ENCODE measurements around the gene MSANTD7. TPM values are rescaled to one million over a fixed set of nuclear protein-coding genes. Genes with fewer than 3 reads are reported as not detected.
"Not testable (repeated sequence)": the region's sequence is repeated elsewhere in the genome, so short reads cannot be mapped to it uniquely, and the experiment has no call there.

The MSANTD7 gene
- total and polyA plus RNA-seq, 4 donors: 2.6 to 8.2 (median 5.6) TPM

DNA sequence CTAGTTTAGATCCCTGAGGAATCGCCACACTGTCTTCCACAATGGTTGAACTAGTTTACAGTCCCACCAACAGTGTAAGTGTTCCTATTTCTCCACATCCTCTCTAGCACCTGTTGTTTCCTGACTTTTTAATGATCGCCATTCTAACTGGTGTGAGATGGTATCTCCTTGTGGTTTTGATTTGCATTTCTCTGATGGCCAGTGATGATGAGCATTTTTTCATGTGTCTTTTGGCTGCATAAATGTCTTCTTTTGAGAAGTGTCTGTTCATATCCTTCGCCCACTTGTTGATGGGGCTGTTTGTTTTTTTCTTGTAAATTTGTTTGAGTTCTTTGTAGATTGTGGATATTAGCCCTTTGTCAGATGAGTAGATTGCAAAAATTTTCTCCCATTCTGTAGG is 26.8 kb downstream of the MSANTD7 start:
- ATAC-seq (ENCODE audit: low FRiP score); H3K4me1 ChIP-seq (ENCODE audit: control insufficient read depth in 1 of 2, insufficient read depth in 2 of 2, low read length in 2 of 2); H3K4me3 ChIP-seq (ENCODE audit: low read length in 2 of 2); H3K27ac ChIP-seq (ENCODE audit: low read depth in 1 of 2, low read length in 2 of 2); DNase-seq; H3K27me3 ChIP-seq (ENCODE audit: control insufficient read depth in 1 of 2, insufficient read depth in 2 of 2, low read length in 1 of 2); intact Hi-C loops (cut with DNase I); H3K36me3 ChIP-seq (ENCODE audit: control insufficient read depth in 1 of 2, insufficient read depth in 2 of 2, low read length in 1 of 2); H3K9me3 ChIP-seq (ENCODE audit: control insufficient read depth, low read length): not testable (repeated sequence)
- WGBS, 2 donors: 100% methylated on average over 3 of the region's 3 CpGs

DNA sequence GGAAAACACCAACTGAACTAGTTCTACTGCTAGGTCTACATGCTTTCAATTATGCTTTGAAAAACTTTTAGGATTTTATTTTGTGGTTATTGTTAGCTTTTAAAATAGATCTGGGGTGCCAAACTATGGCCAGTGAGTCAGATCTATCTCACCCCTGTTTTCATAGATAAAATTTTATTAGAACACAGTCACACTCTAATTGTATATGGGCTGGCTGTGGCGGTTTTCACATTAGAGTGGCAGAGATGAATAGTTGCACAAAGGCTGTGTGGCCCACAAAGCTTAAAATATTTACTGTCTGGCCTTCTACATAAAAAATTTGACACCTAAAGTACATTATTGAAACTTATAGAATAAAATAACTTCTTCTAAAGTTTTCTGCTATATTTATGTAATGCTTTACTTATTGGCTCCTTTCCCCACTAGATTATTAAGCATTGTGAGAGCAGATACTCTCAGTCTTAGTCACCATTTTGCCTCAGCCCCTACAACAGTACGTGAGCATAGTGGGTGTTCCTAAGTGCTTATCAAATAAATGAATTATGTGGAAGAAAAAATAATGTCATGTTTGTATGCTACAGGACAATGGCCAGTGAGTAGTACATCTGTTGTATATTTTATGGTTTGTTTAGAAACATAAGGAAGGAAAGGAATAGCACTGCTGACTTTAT is 35.1 kb downstream of the MSANTD7 start:
- H3K4me1 ChIP-seq (ENCODE audit: control insufficient read depth in 1 of 2, insufficient read depth in 2 of 2, low read length in 2 of 2): no peaks in the 10 kb centered on the region
- no peaks in the 10 kb centered on the region for H3K9me3 ChIP-seq (ENCODE audit: control insufficient read depth, low read length)
- peaks cover 0 to 2% of the 10 kb centered on the region in 2 donors for H3K36me3 ChIP-seq (ENCODE audit: control insufficient read depth in 1 of 2, insufficient read depth in 2 of 2, low read length in 1 of 2)
- no peaks in the 10 kb centered on the region for H3K27me3 ChIP-seq (ENCODE audit: control insufficient read depth in 1 of 2, insufficient read depth in 2 of 2, low read length in 1 of 2)
- DNase-seq (no peak), ATAC-seq (ENCODE audit: low FRiP score) (no peak)
- WGBS, 2 donors: 59 to 62% methylated on average over 2 of the region's 2 CpGs
- H3K27ac ChIP-seq (ENCODE audit: low read depth in 1 of 2, low read length in 2 of 2): no peak overlapping the region
- intact Hi-C loops (cut with DNase I): loop anchor here in 1 of 2 donors (10.0 kb wide), 1 partner anchor 222 kb away; the partner anchor contains the start of gene RPP38
- no peak overlapping the region for H3K4me3 ChIP-seq (ENCODE audit: low read length in 2 of 2)

DNA sequence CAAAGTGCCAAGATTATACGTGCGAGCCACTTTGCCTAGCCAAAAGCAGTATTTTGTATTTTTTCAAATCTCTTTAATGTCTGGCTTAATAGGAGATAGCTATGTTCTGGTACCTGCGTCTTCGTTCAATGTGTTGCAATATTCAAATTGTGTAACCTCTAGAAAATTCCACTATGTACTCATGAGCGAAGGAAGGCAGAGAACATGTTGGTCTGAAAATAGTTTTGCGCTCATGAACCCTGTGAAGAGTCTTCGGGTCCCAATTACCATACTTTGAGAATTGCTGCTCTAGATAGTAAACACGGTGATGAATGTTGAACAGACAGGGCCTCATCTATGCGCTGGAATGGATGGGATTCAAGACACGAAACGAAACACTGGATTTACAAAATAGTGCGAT is 37.8 kb downstream of the MSANTD7 start:
- 93 to 94% methylated on average over 12 of the region's 12 CpGs for WGBS, 2 donors
- intact Hi-C loops (cut with DNase I): loop anchor here in 1 of 2 donors (10.0 kb wide), 1 partner anchor 219 kb away; the partner anchor contains the start of gene RPP38
- H3K4me1 ChIP-seq (ENCODE audit: control insufficient read depth in 1 of 2, insufficient read depth in 2 of 2, low read length in 2 of 2): no peaks in the 10 kb centered on the region

DNA sequence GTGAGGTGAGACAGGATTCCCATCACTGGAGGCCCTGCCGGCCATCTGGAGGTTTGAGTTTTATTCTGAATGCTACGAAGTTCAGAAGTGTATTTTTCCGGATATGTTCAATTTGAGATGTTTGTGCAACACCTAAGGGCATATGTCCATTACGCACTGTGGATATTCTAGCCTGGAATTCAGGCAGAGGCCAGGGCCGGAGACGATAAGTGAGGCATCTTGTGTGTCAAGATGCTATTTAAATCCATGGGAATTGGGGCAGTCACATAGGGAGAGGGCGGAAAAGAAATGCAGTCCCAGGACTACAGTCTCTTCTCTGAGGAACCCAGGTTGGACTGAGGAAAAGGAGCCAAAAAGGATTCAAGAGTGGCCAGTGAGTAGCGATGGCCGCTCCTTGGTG is 38.7 kb downstream of the MSANTD7 start:
- intact Hi-C loops (cut with DNase I): loop anchor here in 1 of 2 donors (10.0 kb wide), 1 partner anchor 218 kb away; the partner anchor contains the start of gene RPP38
- no peak for ATAC-seq (ENCODE audit: low FRiP score)
- Histone ChIP-seq H3K4me3 (ENCODE audit: low read length in 2 of 2) (no peak overlapping the region), H3K36me3 (ENCODE audit: control insufficient read depth in 1 of 2, insufficient read depth in 2 of 2, low read length in 1 of 2) (no peaks in the 10 kb centered on the region), H3K27me3 (ENCODE audit: control insufficient read depth in 1 of 2, insufficient read depth in 2 of 2, low read length in 1 of 2) (no peaks in the 10 kb centered on the region), H3K27ac (ENCODE audit: low read depth in 1 of 2, low read length in 2 of 2) (no peak overlapping the region), H3K9me3 (ENCODE audit: control insufficient read depth, low read length) (no peaks in the 10 kb centered on the region), H3K4me1 (ENCODE audit: control insufficient read depth in 1 of 2, insufficient read depth in 2 of 2, low read length in 2 of 2) (no peaks in the 10 kb centered on the region)
- no peak for DNase-seq
- WGBS, 2 donors: 89 to 92% methylated on average over 9 of the region's 9 CpGs

More for the DNA sequence above, 37.8 kb downstream of the MSANTD7 start:
- H3K9me3 ChIP-seq (ENCODE audit: control insufficient read depth, low read length): no peaks in the 10 kb centered on the region
- no peaks in the 10 kb centered on the region for H3K27me3 ChIP-seq (ENCODE audit: control insufficient read depth in 1 of 2, insufficient read depth in 2 of 2, low read length in 1 of 2)
- DNase-seq (no peak), ATAC-seq (ENCODE audit: low FRiP score) (no peak)
- H3K4me3 ChIP-seq (ENCODE audit: low read length in 2 of 2): no peak overlapping the region
- H3K27ac ChIP-seq (ENCODE audit: low read depth in 1 of 2, low read length in 2 of 2): no peak overlapping the region
- no peaks in the 10 kb centered on the region for H3K36me3 ChIP-seq (ENCODE audit: control insufficient read depth in 1 of 2, insufficient read depth in 2 of 2, low read length in 1 of 2)

DNA sequence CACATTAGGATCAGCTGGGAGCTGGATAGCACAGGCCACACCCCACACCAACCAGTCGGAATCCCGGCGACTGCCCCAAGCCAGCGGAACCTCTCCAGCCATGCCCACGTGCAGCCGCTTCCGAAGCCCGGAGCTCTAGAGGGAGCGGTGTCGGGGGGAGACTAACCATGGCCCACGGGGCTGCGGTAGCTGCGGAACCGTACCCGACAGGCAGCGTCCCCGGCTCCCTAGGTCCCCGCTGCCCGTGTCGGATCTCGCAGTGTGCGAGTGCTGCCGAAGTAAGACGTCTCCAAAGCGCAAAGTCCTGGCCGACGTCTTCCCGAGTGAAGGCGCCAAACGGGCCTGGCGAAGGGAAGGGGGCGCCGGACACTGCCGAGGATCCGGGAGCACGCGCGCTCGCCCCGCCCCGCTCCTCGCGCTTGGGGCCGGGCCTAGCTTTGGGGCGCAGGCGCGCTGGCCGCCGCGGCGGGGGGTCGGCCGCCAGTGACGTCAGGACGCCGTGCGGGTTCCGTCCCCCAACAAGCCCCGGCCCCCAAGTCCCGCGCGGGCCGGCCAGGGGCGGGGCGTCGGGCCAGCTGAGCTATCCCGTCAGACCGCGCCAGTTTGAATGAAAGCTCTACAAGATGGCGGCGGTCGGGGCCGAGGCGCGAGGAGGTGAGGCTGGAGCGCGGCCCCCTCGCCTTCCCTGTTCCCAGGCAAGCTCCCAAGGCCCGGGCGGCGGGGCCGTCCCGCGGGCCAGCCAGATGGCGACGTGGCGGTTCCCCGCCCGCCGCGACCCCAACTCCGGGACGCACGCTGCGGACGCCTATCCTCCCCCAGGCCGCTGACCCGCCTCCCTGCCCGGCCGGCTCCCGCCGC is 40.4 kb downstream of the MSANTD7 start, which contains the start of gene SUV39H2:
TSS of gene SUV39H2 (plus strand) at position 601 of the 858 bp plus-strand sequence. CDS start at position 624, 23 bp downstream.
- H3K4me1 ChIP-seq (ENCODE audit: control insufficient read depth in 1 of 2, insufficient read depth in 2 of 2, low read length in 2 of 2): no peaks in the 10 kb centered on the region
- H3K36me3 ChIP-seq (ENCODE audit: control insufficient read depth in 1 of 2, insufficient read depth in 2 of 2, low read length in 1 of 2): no peaks in the 10 kb centered on the region
- DNase-seq (peak; percentile 97 to 98), ATAC-seq (ENCODE audit: low FRiP score) (peak; percentile 98)
- WGBS, 2 donors: 0% methylated on average over 66 to 102 of the region's 102 CpGs
- no peaks in the 10 kb centered on the region for H3K27me3 ChIP-seq (ENCODE audit: control insufficient read depth in 1 of 2, insufficient read depth in 2 of 2, low read length in 1 of 2)
- H3K27ac ChIP-seq (ENCODE audit: low read depth in 1 of 2, low read length in 2 of 2): peak within 1 kb of the TSS in 1 of 2 donors; percentile 60
- H3K9me3 ChIP-seq (ENCODE audit: control insufficient read depth, low read length): no peaks in the 10 kb centered on the region
- H3K4me3 ChIP-seq (ENCODE audit: low read length in 2 of 2): peak within 1 kb of the TSS; percentile 81 to 98
- intact Hi-C loops (cut with DNase I): loop anchor here in 1 of 2 donors (1.0 to 10.0 kb wide), 3 partner anchors 40 to 216 kb away; partner anchors contain the start of genes CDNF, DCLRE1C, HSPA14 and MSANTD7

DNA sequence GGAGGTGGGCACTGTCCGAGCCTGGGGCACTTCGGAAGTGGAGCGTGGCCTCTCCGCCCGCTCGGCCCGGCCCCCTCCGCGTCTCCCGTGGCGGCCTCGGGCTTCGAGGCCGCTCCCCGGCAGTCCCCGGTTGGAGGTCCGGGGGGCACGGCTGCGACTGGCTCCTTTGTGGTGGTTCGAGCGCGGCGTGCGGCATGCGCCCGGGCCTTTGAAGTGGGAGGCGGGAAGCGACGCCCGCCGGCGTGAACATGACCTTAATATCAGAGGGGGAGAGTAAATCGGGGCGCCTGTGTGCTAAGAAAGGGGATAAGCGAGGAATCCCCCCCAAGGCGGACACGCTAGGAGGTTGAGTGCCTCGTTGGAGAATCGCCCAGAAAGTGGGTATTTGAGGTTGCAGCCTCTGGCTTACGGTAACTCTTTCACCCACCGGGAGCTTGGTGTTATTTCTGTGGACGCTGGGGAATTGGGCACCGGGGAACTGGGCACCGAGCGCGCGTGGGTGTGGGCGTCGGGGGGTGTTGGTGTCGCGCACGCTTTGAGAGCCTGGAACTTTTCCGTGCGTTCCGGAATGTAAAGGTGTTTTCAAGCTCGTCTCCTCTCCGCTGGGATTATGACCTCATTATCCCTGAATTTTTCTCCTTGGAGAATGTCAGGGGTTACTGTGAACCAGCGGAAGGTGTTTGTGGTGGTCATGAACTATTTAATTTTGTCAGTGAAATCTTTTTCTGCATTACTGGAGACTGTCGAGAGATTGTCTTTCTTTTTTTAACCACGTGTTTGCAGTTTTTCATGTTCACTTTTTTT is 41.2 kb downstream of the MSANTD7 start:
- WGBS, 2 donors: 0% methylated on average over 45 to 60 of the region's 60 CpGs
- intact Hi-C loops (cut with DNase I): loop anchor here in 1 of 2 donors (10.0 kb wide), 1 partner anchor 215 kb away; the partner anchor contains the start of gene RPP38
- ATAC-seq (ENCODE audit: low FRiP score): no peak

DNA sequence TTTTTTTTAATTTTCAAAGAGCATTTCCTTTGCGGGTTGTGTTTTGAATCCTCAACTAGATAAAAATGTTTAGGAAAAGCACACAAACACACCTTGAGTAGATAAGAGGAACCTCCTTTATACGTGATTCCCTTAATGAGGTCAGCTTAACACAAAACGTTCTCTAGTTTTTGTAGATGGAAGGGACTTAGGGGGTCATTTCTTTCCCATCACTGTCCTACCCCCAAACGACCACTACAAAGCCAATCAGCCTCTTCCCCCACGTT is 41.8 kb downstream of the MSANTD7 start:
- Histone ChIP-seq H3K9me3 (ENCODE audit: control insufficient read depth, low read length) (no peaks in the 10 kb centered on the region), H3K27me3 (ENCODE audit: control insufficient read depth in 1 of 2, insufficient read depth in 2 of 2, low read length in 1 of 2) (no peaks in the 10 kb centered on the region), H3K4me3 (ENCODE audit: low read length in 2 of 2) (no peak overlapping the region), H3K27ac (ENCODE audit: low read depth in 1 of 2, low read length in 2 of 2) (no peak overlapping the region), H3K36me3 (ENCODE audit: control insufficient read depth in 1 of 2, insufficient read depth in 2 of 2, low read length in 1 of 2) (no peaks in the 10 kb centered on the region), H3K4me1 (ENCODE audit: control insufficient read depth in 1 of 2, insufficient read depth in 2 of 2, low read length in 2 of 2) (no peaks in the 10 kb centered on the region)
- DNase-seq (no peak), ATAC-seq (ENCODE audit: low FRiP score) (no peak)
- intact Hi-C loops (cut with DNase I): loop anchor here in 1 of 2 donors (10.0 kb wide), 1 partner anchor 215 kb away; the partner anchor contains the start of gene RPP38
- WGBS, 2 donors: 3 to 4% methylated on average over 5 of the region's 5 CpGs

More for the DNA sequence above, 41.2 kb downstream of the MSANTD7 start:
- no peak for DNase-seq
- H3K4me1 ChIP-seq (ENCODE audit: control insufficient read depth in 1 of 2, insufficient read depth in 2 of 2, low read length in 2 of 2): no peaks in the 10 kb centered on the region
- H3K36me3 ChIP-seq (ENCODE audit: control insufficient read depth in 1 of 2, insufficient read depth in 2 of 2, low read length in 1 of 2): no peaks in the 10 kb centered on the region
- H3K27ac ChIP-seq (ENCODE audit: low read depth in 1 of 2, low read length in 2 of 2): peak overlapping the region in 1 of 2 donors; percentile 28
- H3K9me3 ChIP-seq (ENCODE audit: control insufficient read depth, low read length): no peaks in the 10 kb centered on the region
- no peaks in the 10 kb centered on the region for H3K27me3 ChIP-seq (ENCODE audit: control insufficient read depth in 1 of 2, insufficient read depth in 2 of 2, low read length in 1 of 2)
- peak overlapping the region; percentile 81 to 98 for H3K4me3 ChIP-seq (ENCODE audit: low read length in 2 of 2)

DNA sequence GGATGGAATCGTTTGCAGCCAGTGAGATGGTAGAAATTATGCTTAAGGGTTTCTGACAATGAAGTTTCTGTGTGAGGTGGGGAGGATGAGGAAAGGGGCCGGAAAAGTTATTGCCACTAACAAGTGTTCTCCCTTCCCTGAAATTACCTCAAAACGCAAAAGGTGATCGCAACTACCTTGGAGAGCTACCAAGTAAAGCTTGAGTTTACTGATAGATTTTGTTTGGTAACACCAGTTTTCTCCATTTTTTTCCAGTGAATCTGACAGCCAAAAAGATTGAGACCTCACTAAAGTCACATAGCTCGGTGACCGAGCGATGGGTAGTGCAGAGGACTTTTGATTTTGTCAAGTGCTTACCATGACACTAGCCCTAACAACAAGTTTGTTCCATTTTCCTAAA is 42.1 kb downstream of the MSANTD7 start:
- intact Hi-C loops (cut with DNase I): no loop called here
- 63 to 66% methylated on average over 7 of the region's 7 CpGs for WGBS, 2 donors
- Histone ChIP-seq H3K9me3 (ENCODE audit: control insufficient read depth, low read length) (no peaks in the 10 kb centered on the region), H3K4me3 (ENCODE audit: low read length in 2 of 2) (no peak overlapping the region), H3K27ac (ENCODE audit: low read depth in 1 of 2, low read length in 2 of 2) (no peak overlapping the region), H3K36me3 (ENCODE audit: control insufficient read depth in 1 of 2, insufficient read depth in 2 of 2, low read length in 1 of 2) (no peaks in the 10 kb centered on the region), H3K4me1 (ENCODE audit: control insufficient read depth in 1 of 2, insufficient read depth in 2 of 2, low read length in 2 of 2) (no peaks in the 10 kb centered on the region), H3K27me3 (ENCODE audit: control insufficient read depth in 1 of 2, insufficient read depth in 2 of 2, low read length in 1 of 2) (no peaks in the 10 kb centered on the region)
- no peak for DNase-seq
- ATAC-seq (ENCODE audit: low FRiP score): no peak
